Type B pancreatic cell (in vitro differentiated cells): Measurements from ENCODE around the gene MCOLN3. TPM values are rescaled to one million over a fixed set of nuclear protein-coding genes. Genes with fewer than 3 reads are reported as not detected.
A peak's percentile ranks its signal among the peaks of the same experiment; 100 is the strongest.

Experiments used
- DNase-seq: peaks from one replicate; pipeline ENCODE4 v3.0.0; 2021; ENCODE audit warnings: mixed read lengths; ENCODE audit not compliant: unreplicated experiment; ENCODE audit errors: extremely low spot score
- H3K27ac Mint-ChIP-seq: 2 replicates; pipeline ENCODE4 v1.8.0; 2021; ENCODE audit warnings: mild to moderate bottlenecking, mixed read lengths
- H3K27me3 Mint-ChIP-seq: 2 replicates; pipeline ENCODE4 v1.8.0; 2021; ENCODE audit warnings: mixed read lengths
- H3K36me3 Mint-ChIP-seq: 2 replicates; pipeline ENCODE4 v1.8.0; 2021; ENCODE audit warnings: mixed read lengths
- H3K4me1 Mint-ChIP-seq: one replicate; pipeline ENCODE4 v1.8.0; 2021; ENCODE audit warnings: mixed read lengths; ENCODE audit not compliant: unreplicated experiment
- H3K4me3 Mint-ChIP-seq: 2 replicates; pipeline ENCODE4 v1.8.0; 2021; ENCODE audit warnings: mild to moderate bottlenecking, mixed read lengths
- H3K9me3 Mint-ChIP-seq: 2 replicates; pipeline ENCODE4 v1.8.0; 2021; ENCODE audit warnings: mixed read lengths
- CTCF ChIP-seq: fragments of 200-600 bp; sonication (generic); conservative IDR thresholded peaks from 2 replicates; pipeline ENCODE4 v1.5.0; 2021; ENCODE audit warnings: antibody characterized with exemption, mild to moderate bottlenecking
- total RNA-seq: library from RNA; stranded (reverse); gene quantifications from 2 replicates; pipeline ENCODE4 v1.2.1, GENCODE V29; 2021; ENCODE audit warnings: low replicate concordance

The MCOLN3 gene
- total RNA-seq, 1 donor from 2014 or later: 3.4 TPM

- Mint-ChIP-seq H3K4me3 (no peak overlapping the region), H3K27me3 (no peaks in the 10 kb centered on the region), H3K4me1 (no peaks in the 10 kb centered on the region), H3K9me3 (no peaks in the 10 kb centered on the region), H3K36me3 (peaks cover 4% of the 10 kb centered on the region), H3K27ac (no peak overlapping the region)
- no peak for DNase-seq
- TF ChIP-seq CTCF: no peak
Measured at GRCh38 chr1:85088408-85088784, 40.1 kb upstream of the MCOLN3 start.

- Mint-ChIP-seq H3K27ac (no peak overlapping the region), H3K4me1 (no peaks in the 10 kb centered on the region), H3K9me3 (no peaks in the 10 kb centered on the region), H3K27me3 (no peaks in the 10 kb centered on the region), H3K36me3 (peaks cover 3% of the 10 kb centered on the region), H3K4me3 (no peak overlapping the region)
- DNase-seq: no peak
- TF ChIP-seq CTCF: no peak
Measured at GRCh38 chr1:85087659-85088407, 39.5 kb upstream of the MCOLN3 start.

GRCh38 chr1:85085417-85085816, 37.1 kb upstream of the MCOLN3 start:
- no peaks in the 10 kb centered on the region for H3K27me3 Mint-ChIP-seq
- H3K36me3 Mint-ChIP-seq: peaks cover 3% of the 10 kb centered on the region
- no peaks in the 10 kb centered on the region for H3K9me3 Mint-ChIP-seq
- no peak for TF ChIP-seq CTCF
- no peaks in the 10 kb centered on the region for H3K4me1 Mint-ChIP-seq
- no peak overlapping the region for H3K4me3 Mint-ChIP-seq
- DNase-seq: no peak
- no peak overlapping the region for H3K27ac Mint-ChIP-seq

- TF ChIP-seq CTCF: peak; percentile 15
Measured at GRCh38 chr1:85078903-85079302, 30.6 kb upstream of the MCOLN3 start.

GRCh38 chr1:85074365-85074964, 26.2 kb upstream of the MCOLN3 start:
- H3K9me3 Mint-ChIP-seq: no peaks in the 10 kb centered on the region
- no peaks in the 10 kb centered on the region for H3K4me1 Mint-ChIP-seq
- no peak overlapping the region for H3K4me3 Mint-ChIP-seq
- no peak overlapping the region for H3K27ac Mint-ChIP-seq
- no peak for DNase-seq
- no peak for TF ChIP-seq CTCF
- H3K27me3 Mint-ChIP-seq: no peaks in the 10 kb centered on the region
- peaks cover 12% of the 10 kb centered on the region for H3K36me3 Mint-ChIP-seq

More at GRCh38 chr1:85078903-85079302, 30.6 kb upstream of the MCOLN3 start:
- Mint-ChIP-seq H3K27me3 (no peaks in the 10 kb centered on the region), H3K4me3 (no peak overlapping the region), H3K36me3 (peaks cover 15% of the 10 kb centered on the region), H3K4me1 (no peaks in the 10 kb centered on the region), H3K9me3 (no peaks in the 10 kb centered on the region), H3K27ac (no peak overlapping the region)
- no peak for DNase-seq
